Upper lobe of left lung (tissue), 6 donors: ENCODE data around the gene CREB3L2. TPM values are rescaled to one million over a fixed set of nuclear protein-coding genes. Genes with fewer than 3 reads are reported as not detected.

Experiments used
- ATAC-seq, 2 donors: fragments of 200-7000 bp; cut with Tn5 transposase; one replicate each; pipeline ENCODE4 v1.9.1; 2022; ENCODE audit warnings: mild to moderate bottlenecking in 2 of 2, moderate library complexity in 2 of 2; ENCODE audit not compliant: low FRiP score in 2 of 2
- DNase-seq, 2 donors: peaks; one replicate each; pipeline ENCODE4 v3.0.0-alpha.2; 2019 to 2020
- H3K27ac ChIP-seq, 4 donors: fragments of 200-600 bp; sonication (generic); one replicate each; pipeline ENCODE4 v1.5.1; 2016 to 2019
- H3K27me3 ChIP-seq, 4 donors: fragments of 200-600 bp; sonication (generic); one replicate each; pipeline ENCODE4 v1.5.1; 2017 to 2019
- H3K36me3 ChIP-seq, 4 donors: fragments of 200-600 bp; sonication (generic); one replicate each; pipeline ENCODE4 v1.5.1; 2016 to 2019
- H3K4me1 ChIP-seq, 4 donors: fragments of 200-600 bp; sonication (generic); one replicate each; pipeline ENCODE4 v1.5.1; 2018 to 2019
- H3K4me3 ChIP-seq, 4 donors: fragments of 200-600 bp; sonication (generic); one replicate each; pipeline ENCODE4 v1.5.1; 2017 to 2019; ENCODE audit warnings: mild to moderate bottlenecking in 2 of 4, moderate library complexity in 1 of 4
- H3K9me3 ChIP-seq, 4 donors: fragments of 200-600 bp; sonication (generic); one replicate each; pipeline ENCODE4 v1.5.1; 2018 to 2019
- CTCF ChIP-seq, 6 experiments: fragments of 450-650 bp in 4 of 6; fragments of 200-600 bp in 2 of 6; sonication (generic) in 2 of 6; IDR thresholded peaks; one replicate each; pipeline ENCODE4 v1.5.1; 2016 to 2019; ENCODE audit warnings: antibody characterized with exemption in 6 of 6
- EP300 ChIP-seq, 4 donors: sonication (generic); formaldehyde crosslinking; IDR thresholded peaks; one replicate each; pipeline ENCODE4 v1.5.1; 2017; ENCODE audit warnings: antibody characterized with exemption in 4 of 4, control low read depth in 2 of 4
- POLR2A ChIP-seq, 4 donors: fragments of 450-650 bp; IDR thresholded peaks; one replicate each; pipeline ENCODE4 v1.5.1; 2016 to 2017; ENCODE audit warnings: antibody characterized with exemption in 4 of 4, mild to moderate bottlenecking in 2 of 4
- POLR2AphosphoS5 ChIP-seq, 2 donors: sonication (generic); formaldehyde crosslinking; IDR thresholded peaks; one replicate each; pipeline ENCODE4 v1.5.1; 2017; ENCODE audit warnings: antibody characterized with exemption in 2 of 2
- WGBS, 2 donors: methylation state at CpG; one replicate each; pipeline ENCODE4 v1.1.5; 2017 to 2018; 5-methylcytosine and 5-hydroxymethylcytosine counted together
- total RNA-seq, 6 donors: library from RNA; depleted of rRNA in 4 of 6; stranded (reverse); fragments of >200 nt in 4 of 6; gene quantifications; one replicate each; pipeline versions ENCODE4 v1.1.0 to v1.2.1, GENCODE V29; 2016 to 2021
- donor health status: DM: no; HTN: no; CAD: no; lungs with moderate emphysema.
- donor health status: DM: no; HTN: yes; CAD: no; lungs with severe emphysema.

Gene CREB3L2
- total RNA-seq, 6 donors from 2014 or later: 26.9 to 73.5 (median 34.2) TPM

GRCh38 chr7:137848095-137848494 lies 153.8 kb downstream of the CREB3L2 start:
- Histone ChIP-seq H3K4me3 (no peak overlapping the region), H3K27me3 (peaks cover 0 to 29% (median 13%) of the 10 kb centered on the region in 4 donors), H3K9me3 (no peaks in the 10 kb centered on the region), H3K36me3 (no peaks in the 10 kb centered on the region), H3K27ac (no peak overlapping the region), H3K4me1 (peaks cover 8 to 17% (median 10%) of the 10 kb centered on the region in 4 donors)
- WGBS, 2 donors: 70 to 75% methylated on average over 8 of the region's 8 CpGs
- ATAC-seq (no peak), DNase-seq (no peak)
- TF ChIP-seq EP300 (IDR thresholded peaks at IDR 0.05) (no peak), POLR2A (IDR thresholded peaks at IDR 0.05) (no peak), POLR2AphosphoS5 (IDR thresholded peaks at IDR 0.05) (no peak), CTCF (IDR thresholded peaks at IDR 0.05) (no peak)

DNA sequence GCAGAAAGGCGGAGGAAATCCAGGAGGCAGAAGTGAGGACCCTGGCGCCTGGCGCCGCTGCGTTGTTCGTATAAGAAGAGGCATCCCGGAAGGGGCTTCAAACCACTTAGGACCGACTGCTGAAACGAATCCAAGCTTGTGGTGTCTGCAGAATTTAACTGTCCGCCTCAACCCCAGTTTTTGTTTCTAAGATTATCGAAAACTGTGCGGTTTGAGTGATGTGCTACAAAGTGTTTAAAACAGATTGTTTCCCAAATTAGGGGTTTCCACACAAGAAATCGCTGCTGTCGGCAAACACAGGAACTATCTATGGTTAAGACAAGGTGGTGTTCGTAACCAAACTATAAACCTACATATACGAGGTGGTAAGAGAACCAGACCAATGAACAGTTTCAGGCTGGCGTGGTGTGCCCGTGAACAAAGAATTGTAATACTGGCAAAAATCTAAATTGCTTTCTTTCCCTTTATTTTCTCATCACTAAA lies 154.3 kb downstream of the CREB3L2 start:
- H3K36me3 ChIP-seq: no peaks in the 10 kb centered on the region
- ATAC-seq (peak in 1 of 2 donors; percentile 19), DNase-seq (no peak)
- H3K27ac ChIP-seq: no peak overlapping the region
- WGBS, 2 donors: 30 to 39% methylated on average over 12 to 18 of the region's 18 CpGs
- no peak for TF ChIP-seq POLR2A (IDR thresholded peaks at IDR 0.05)
- TF ChIP-seq CTCF (IDR thresholded peaks at IDR 0.05): no peak
- no peak for TF ChIP-seq EP300 (IDR thresholded peaks at IDR 0.05)
- no peak for TF ChIP-seq POLR2AphosphoS5 (IDR thresholded peaks at IDR 0.05)
- H3K4me1 ChIP-seq: peaks cover 8 to 17% (median 10%) of the 10 kb centered on the region in 4 donors
- peak overlapping the region in 2 of 4 donors; percentile 28 to 36 for H3K4me3 ChIP-seq
- H3K27me3 ChIP-seq: peaks cover 0 to 29% (median 13%) of the 10 kb centered on the region in 4 donors
- no peaks in the 10 kb centered on the region for H3K9me3 ChIP-seq

GRCh38 chr7:137846827-137847567 lies 154.9 kb downstream of the CREB3L2 start, which contains the start of gene DGKI:
DGKI (minus strand) TSS chr7:137846974.
- Histone ChIP-seq H3K36me3 (no peaks in the 10 kb centered on the region), H3K4me3 (peak within 1 kb of the TSS in 3 of 4 donors; percentile 20 to 36 (median 28)), H3K27me3 (peaks cover 0 to 29% (median 13%) of the 10 kb centered on the region in 4 donors), H3K4me1 (peaks cover 8 to 17% (median 10%) of the 10 kb centered on the region in 4 donors), H3K27ac (no peak within 1 kb of the TSS), H3K9me3 (no peaks in the 10 kb centered on the region)
- 3 to 4% methylated on average over 7 to 55 of the region's 66 CpGs for WGBS, 2 donors
- TF ChIP-seq CTCF (IDR thresholded peaks at IDR 0.05) (no peak), EP300 (IDR thresholded peaks at IDR 0.05) (no peak), POLR2A (IDR thresholded peaks at IDR 0.05) (no peak), POLR2AphosphoS5 (IDR thresholded peaks at IDR 0.05) (no peak)
- DNase-seq (peak in 1 of 2 donors; percentile 84), ATAC-seq (peak in 1 of 2 donors; percentile 58)

DNA sequence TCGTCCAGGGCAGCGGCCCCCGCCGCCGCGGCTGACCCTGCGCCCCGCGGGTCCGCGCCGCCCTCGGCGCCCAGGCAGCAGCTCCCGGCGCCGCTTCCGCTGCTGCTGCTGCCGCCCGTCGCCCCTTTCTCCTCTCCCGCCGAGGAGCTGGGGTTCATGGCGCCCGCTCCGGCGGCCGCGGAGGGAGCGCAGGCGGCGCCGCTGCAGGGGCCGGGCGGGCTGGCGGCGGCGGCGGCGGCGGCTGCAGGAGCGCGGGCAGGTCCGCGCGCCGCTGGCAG lies 155.4 kb downstream of the CREB3L2 start:
- H3K9me3 ChIP-seq: no peaks in the 10 kb centered on the region
- 0 to 2% methylated on average over 1 to 43 of the region's 47 CpGs for WGBS, 2 donors
- TF ChIP-seq EP300 (IDR thresholded peaks at IDR 0.05) (no peak), POLR2AphosphoS5 (IDR thresholded peaks at IDR 0.05) (no peak), CTCF (IDR thresholded peaks at IDR 0.05) (no peak), POLR2A (IDR thresholded peaks at IDR 0.05) (no peak)
- peaks cover 0 to 29% (median 13%) of the 10 kb centered on the region in 4 donors for H3K27me3 ChIP-seq
- peaks cover 8 to 17% (median 10%) of the 10 kb centered on the region in 4 donors for H3K4me1 ChIP-seq
- no peaks in the 10 kb centered on the region for H3K36me3 ChIP-seq
- ATAC-seq (no peak), DNase-seq (no peak)
- peak overlapping the region in 3 of 4 donors; percentile 20 to 36 (median 28) for H3K4me3 ChIP-seq
- no peak overlapping the region for H3K27ac ChIP-seq
